SK-N-SH (cell line): ENCODE results near the gene SDR9C7. TPM values are rescaled to one million over a fixed set of nuclear protein-coding genes. Genes with fewer than 3 reads are reported as not detected.
"Not testable (repeated sequence)": the region's sequence is repeated elsewhere in the genome, so short reads cannot be mapped to it uniquely, and the experiment has no call there.

ENCODE experiments used
- CTCF ChIA-PET: fragments of 300-600, 350-600 bp; formaldehyde crosslinking; extraction: SDS; loops from one replicate; lab custom pipeline; 2021; lab: Yijun Ruan, JAX
- POLR2A ChIA-PET: fragments of 350-600 bp; sonication (Branson Sonifier 250); formaldehyde crosslinking; extraction: SDS; loops from one replicate; lab custom pipeline; 2020; ENCODE audit warnings: antibody characterized with exemption, inconsistent platforms; lab: Yijun Ruan, JAX
- DNase-seq: peaks from one replicate; pipeline ENCODE4 v3.0.0; 2012
- H2AFZ ChIP-seq: fragments of 200-600 bp; sonication (generic); 2 replicates; pipeline ENCODE4 v1.8.1; 2016; ENCODE audit warnings: antibody characterized with exemption, mild to moderate bottlenecking, low read depth
- H3F3A ChIP-seq: fragments of 200-600 bp; sonication (generic); replicated peaks from 2 replicates; pipeline ENCODE3; 2016; ENCODE audit warnings: antibody characterized with exemption, mild to moderate bottlenecking; ENCODE audit not compliant: insufficient read depth
- H3K27ac ChIP-seq, 2 experiments: fragments of 200-500 bp in 1 of 2; fragments of 200-600 bp in 1 of 2; sonication (Bioruptor generic) in 1 of 2; sonication (generic), shearing (Covaris generic) in 1 of 2; 2 replicates each; pipeline versions ENCODE4 v1.5.1 to v1.6.1; 2014 to 2016; ENCODE audit warnings: low read depth in 2 of 2, inconsistent platforms in 1 of 2, low read length in 1 of 2, mild to moderate bottlenecking in 1 of 2, mixed read lengths in 1 of 2
- H3K27me3 ChIP-seq: fragments of 200-600 bp; sonication (generic), shearing (Covaris generic); 2 replicates; pipeline ENCODE4 v1.6.1; 2016; ENCODE audit warnings: mixed run types; ENCODE audit not compliant: insufficient read depth
- H3K36me3 ChIP-seq, 2 experiments: fragments of 200-500 bp in 1 of 2; fragments of 200-600 bp in 1 of 2; sonication (Bioruptor generic) in 1 of 2; sonication (generic) in 1 of 2; replicated peaks in 1 of 2; 2 replicates each; pipeline versions ENCODE3 to v1.5.1; 2014 to 2016; ENCODE audit warnings: low read length in 1 of 2, mild to moderate bottlenecking in 1 of 2; ENCODE audit not compliant: insufficient read depth in 2 of 2, control insufficient read depth in 1 of 2
- H3K4me1 ChIP-seq, 2 experiments: fragments of 200-500 bp in 1 of 2; fragments of 200-600 bp in 1 of 2; sonication (Bioruptor generic) in 1 of 2; sonication (generic), shearing (Covaris generic) in 1 of 2; 2 replicates each; pipeline versions ENCODE4 v1.5.1 to v1.6.1; 2014 to 2016; ENCODE audit warnings: low read depth in 1 of 2, low read length in 1 of 2, mixed run types in 1 of 2; ENCODE audit not compliant: insufficient read depth in 2 of 2, control insufficient read depth in 1 of 2
- H3K4me2 ChIP-seq: fragments of 200-600 bp; sonication (generic), shearing (Covaris generic); 2 replicates; pipeline ENCODE4 v1.6.1; 2017; ENCODE audit warnings: mixed run types
- H3K4me3 ChIP-seq, 2 experiments: fragments of 200-500 bp in 1 of 2; fragments of 200-600 bp in 1 of 2; sonication (Bioruptor generic) in 1 of 2; sonication (generic), shearing (Covaris generic) in 1 of 2; 2 replicates each; pipeline versions ENCODE4 v1.5.1 to v1.8.1; 2014 to 2016; ENCODE audit warnings: low read depth in 2 of 2, inconsistent platforms in 1 of 2, low read length in 1 of 2, mild to moderate bottlenecking in 1 of 2, mixed read lengths in 1 of 2, moderate library complexity in 1 of 2
- H3K79me2 ChIP-seq: fragments of 200-600 bp; sonication (generic); 2 replicates; pipeline ENCODE4 v1.8.1; 2017; ENCODE audit warnings: mild to moderate bottlenecking; ENCODE audit not compliant: insufficient read depth
- H3K9ac ChIP-seq: fragments of 200-600 bp; sonication (generic); 2 replicates; pipeline ENCODE4 v1.6.1; 2017; ENCODE audit warnings: mixed run types
- H3K9me2 ChIP-seq: fragments of 200-600 bp; sonication (generic); 2 replicates; pipeline ENCODE4 v1.6.1; 2017; ENCODE audit warnings: mixed run types
- H3K9me3 ChIP-seq: fragments of 200-600 bp; sonication (generic); 2 replicates; pipeline ENCODE4 v1.6.1; 2017; ENCODE audit warnings: mixed run types, mild to moderate bottlenecking, moderate library complexity
- H4K20me1 ChIP-seq: fragments of 200-600 bp; sonication (generic); 2 replicates; pipeline ENCODE4 v1.6.1; 2017; ENCODE audit warnings: mild to moderate bottlenecking, mixed run types; ENCODE audit not compliant: insufficient read depth
- ELF1 ChIP-seq: IDR thresholded peaks from 2 replicates; pipeline ENCODE4 v1.4.0; 2012
- MAX ChIP-seq: IDR thresholded peaks from 2 replicates; pipeline ENCODE4 v1.4.0; 2012; ENCODE audit warnings: low read depth
- MEF2A ChIP-seq: IDR thresholded peaks from 2 replicates; pipeline ENCODE4 v1.4.0; 2012; ENCODE audit warnings: low read depth, borderline replicate concordance
- NFIC ChIP-seq: IDR thresholded peaks from 2 replicates; pipeline ENCODE4 v1.4.0; 2012; ENCODE audit warnings: borderline replicate concordance
- NRF1 ChIP-seq: IDR thresholded peaks from 2 replicates; pipeline ENCODE4 v1.6.1; 2012; ENCODE audit warnings: low read depth, mild to moderate bottlenecking, low read length
- POLR2AphosphoS5 ChIP-seq: IDR thresholded peaks from 2 replicates; pipeline ENCODE4 v1.6.1; 2012; ENCODE audit warnings: low read depth, low read length
- RCOR1 ChIP-seq: fragments of 150-350 bp; IDR thresholded peaks from 2 replicates; pipeline ENCODE4 v1.6.1; 2017; ENCODE audit warnings: antibody characterized with exemption, low read length
- REST ChIP-seq: IDR thresholded peaks from 2 replicates; pipeline ENCODE4 v1.6.1; 2012; ENCODE audit warnings: mild to moderate bottlenecking, low read depth, low read length, moderate library complexity
- RXRA ChIP-seq: IDR thresholded peaks from 2 replicates; pipeline ENCODE4 v1.4.0; 2012; ENCODE audit warnings: low read depth, mild to moderate bottlenecking, borderline replicate concordance
- SIN3A ChIP-seq: IDR thresholded peaks from 2 replicates; pipeline ENCODE4 v1.6.1; 2012; ENCODE audit warnings: low read depth, mild to moderate bottlenecking, low read length, moderate library complexity, borderline replicate concordance
- SMC3 ChIP-seq: IDR thresholded peaks from 2 replicates; pipeline ENCODE4 v1.6.1; 2012; ENCODE audit warnings: low read depth, low read length, improper control_type of control experiment
- TAF1 ChIP-seq: IDR thresholded peaks from 2 replicates; pipeline ENCODE4 v1.6.1; 2012; ENCODE audit warnings: low read depth, mild to moderate bottlenecking, low read length, moderate library complexity, borderline replicate concordance
- YY1 ChIP-seq: IDR thresholded peaks from 2 replicates; pipeline ENCODE4 v1.4.0; 2012; ENCODE audit warnings: low read depth, mild to moderate bottlenecking
- WGBS: methylation state at CpG from one replicate; pipeline ENCODE4 v1.1.6; 2017; ENCODE audit warnings: low lambda C conversion rate; 5-methylcytosine and 5-hydroxymethylcytosine counted together
- polyA plus RNA-seq, 3 experiments: library from polyadenylated mRNA; depleted of rRNA; stranded (reverse); fragments of >200 nt; gene quantifications; 2 replicates each; pipeline ENCODE4 v1.2.3, GENCODE V29; 2012
- TF ChIP-seq, protein P1 (sequence below): fragments of 150-350 bp; IDR thresholded peaks from 2 replicates; pipeline ENCODE4 v1.6.1; 2017; ENCODE audit warnings: antibody characterized with exemption, low read length, low read depth, borderline replicate concordance

The SDR9C7 gene
- polyA plus RNA-seq, 1 of the 3 experiments (the other 2 are of a cell fraction) = not detected

GRCh38 chr12:56914256-56914655 lies 20.0 kb downstream of the SDR9C7 start:
- no peaks in the 10 kb centered on the region for H3K9me3 ChIP-seq
- no peaks in the 10 kb centered on the region; the same call in 1 of the 2 replicates for H3K27me3 ChIP-seq
- no peak overlapping the region for H3K4me2 ChIP-seq
- H4K20me1 ChIP-seq = no peaks in the 10 kb centered on the region
- no peaks in the 10 kb centered on the region for H3F3A ChIP-seq
- H3K79me2 ChIP-seq = no peaks in the 10 kb centered on the region
- no peak overlapping the region for H3K27ac ChIP-seq
- H3K36me3 ChIP-seq = no peaks in the 10 kb centered on the region
- H3K9me2 ChIP-seq = no peaks in the 10 kb centered on the region
- DNase-seq = no peak
- no peaks in the 10 kb centered on the region for H3K4me1 ChIP-seq
- H3K9ac ChIP-seq = no peak overlapping the region
- CTCF ChIA-PET = no interaction called here
- POLR2A ChIA-PET = no interaction called here
- TF ChIP-seq MEF2A (no peak), YY1 (no peak), NFIC (no peak), REST (no peak), ELF1 (no peak), NRF1 (no peak), SMC3 (no peak), SIN3A (no peak), RCOR1 (no peak), TAF1 (no peak), MAX (no peak), RXRA (no peak), POLR2AphosphoS5 (no peak)
- TF ChIP-seq, protein P1, sequence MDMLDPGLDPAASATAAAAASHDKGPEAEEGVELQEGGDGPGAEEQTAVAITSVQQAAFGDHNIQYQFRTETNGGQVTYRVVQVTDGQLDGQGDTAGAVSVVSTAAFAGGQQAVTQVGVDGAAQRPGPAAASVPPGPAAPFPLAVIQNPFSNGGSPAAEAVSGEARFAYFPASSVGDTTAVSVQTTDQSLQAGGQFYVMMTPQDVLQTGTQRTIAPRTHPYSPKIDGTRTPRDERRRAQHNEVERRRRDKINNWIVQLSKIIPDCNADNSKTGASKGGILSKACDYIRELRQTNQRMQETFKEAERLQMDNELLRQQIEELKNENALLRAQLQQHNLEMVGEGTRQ = no peak
- no peak overlapping the region for H2AFZ ChIP-seq
- no peak overlapping the region for H3K4me3 ChIP-seq

DNA sequence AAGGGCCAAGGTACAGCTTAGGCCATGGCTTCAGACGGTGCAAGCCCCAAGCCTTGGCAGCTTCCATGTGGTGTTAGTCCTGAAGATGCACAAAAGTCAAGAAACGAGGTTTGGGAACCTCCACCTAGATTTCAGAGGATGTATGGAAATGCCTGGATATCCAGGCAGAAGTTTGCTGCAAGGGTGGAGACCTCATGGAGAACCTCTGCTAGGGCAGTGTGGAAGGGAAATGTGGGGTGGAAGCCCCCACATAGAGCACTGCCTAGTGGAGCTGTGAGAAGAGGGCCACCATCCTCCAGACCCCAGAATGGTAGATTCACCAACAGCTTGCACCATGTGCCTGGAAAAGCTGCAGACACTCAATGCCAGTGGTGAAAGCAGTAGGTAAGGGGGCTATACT lies 24.8 kb downstream of the SDR9C7 start:
- H3K9me3 ChIP-seq, H3K79me2 ChIP-seq, H3K4me1 ChIP-seq, DNase-seq, H3K27ac ChIP-seq, H3K9me2 ChIP-seq, H3F3A ChIP-seq, H3K4me2 ChIP-seq, H3K4me3 ChIP-seq, H3K27me3 ChIP-seq, H4K20me1 ChIP-seq, POLR2A ChIA-PET, H3K36me3 ChIP-seq, H3K9ac ChIP-seq, CTCF ChIA-PET, H2AFZ ChIP-seq: not testable (repeated sequence)
- 0% methylated on average over 2 of the region's 2 CpGs for WGBS
